C4-2B (cell line): ENCODE results near the gene STPG2.

Experiments used
- H3K27ac ChIP-seq: fragments of 450-650 bp; 2 replicates; pipeline ENCODE4 v1.5.1; 2017
- ZFX ChIP-seq: fragments of 450-650 bp; IDR thresholded peaks from 2 replicates; pipeline ENCODE4 v1.6.1; 2017
- TF ChIP-seq, protein P1 (sequence below): fragments of 450-650 bp; conservative IDR thresholded peaks from 2 replicates; pipeline ENCODE4 v1.5.1; 2017; ENCODE audit warnings: mild to moderate bottlenecking

STPG2 gene

DNA sequence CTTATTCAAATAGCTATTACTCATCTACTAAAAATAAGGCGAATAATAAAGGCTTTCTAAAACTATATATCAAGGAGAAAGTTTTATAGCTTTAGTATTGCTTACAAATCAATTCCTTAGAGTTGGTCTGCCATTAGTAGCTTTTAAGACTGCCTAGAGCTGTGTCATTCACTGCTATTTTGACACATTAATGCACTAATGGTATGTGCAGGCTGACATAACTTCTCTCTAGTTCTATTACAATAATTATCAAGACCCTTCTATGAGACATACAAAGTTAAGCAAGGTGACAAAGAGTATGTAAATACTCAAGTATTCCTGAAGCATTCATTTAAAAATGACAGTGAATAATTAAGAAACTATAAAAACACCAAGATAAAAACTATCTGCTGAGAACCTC lies 625.3 kb downstream of the STPG2 start:
- H3K27ac ChIP-seq, result no peak overlapping the region
- TF ChIP-seq, protein P1, sequence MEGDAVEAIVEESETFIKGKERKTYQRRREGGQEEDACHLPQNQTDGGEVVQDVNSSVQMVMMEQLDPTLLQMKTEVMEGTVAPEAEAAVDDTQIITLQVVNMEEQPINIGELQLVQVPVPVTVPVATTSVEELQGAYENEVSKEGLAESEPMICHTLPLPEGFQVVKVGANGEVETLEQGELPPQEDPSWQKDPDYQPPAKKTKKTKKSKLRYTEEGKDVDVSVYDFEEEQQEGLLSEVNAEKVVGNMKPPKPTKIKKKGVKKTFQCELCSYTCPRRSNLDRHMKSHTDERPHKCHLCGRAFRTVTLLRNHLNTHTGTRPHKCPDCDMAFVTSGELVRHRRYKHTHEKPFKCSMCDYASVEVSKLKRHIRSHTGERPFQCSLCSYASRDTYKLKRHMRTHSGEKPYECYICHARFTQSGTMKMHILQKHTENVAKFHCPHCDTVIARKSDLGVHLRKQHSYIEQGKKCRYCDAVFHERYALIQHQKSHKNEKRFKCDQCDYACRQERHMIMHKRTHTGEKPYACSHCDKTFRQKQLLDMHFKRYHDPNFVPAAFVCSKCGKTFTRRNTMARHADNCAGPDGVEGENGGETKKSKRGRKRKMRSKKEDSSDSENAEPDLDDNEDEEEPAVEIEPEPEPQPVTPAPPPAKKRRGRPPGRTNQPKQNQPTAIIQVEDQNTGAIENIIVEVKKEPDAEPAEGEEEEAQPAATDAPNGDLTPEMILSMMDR, result no peak
- no peak for TF ChIP-seq ZFX

DNA sequence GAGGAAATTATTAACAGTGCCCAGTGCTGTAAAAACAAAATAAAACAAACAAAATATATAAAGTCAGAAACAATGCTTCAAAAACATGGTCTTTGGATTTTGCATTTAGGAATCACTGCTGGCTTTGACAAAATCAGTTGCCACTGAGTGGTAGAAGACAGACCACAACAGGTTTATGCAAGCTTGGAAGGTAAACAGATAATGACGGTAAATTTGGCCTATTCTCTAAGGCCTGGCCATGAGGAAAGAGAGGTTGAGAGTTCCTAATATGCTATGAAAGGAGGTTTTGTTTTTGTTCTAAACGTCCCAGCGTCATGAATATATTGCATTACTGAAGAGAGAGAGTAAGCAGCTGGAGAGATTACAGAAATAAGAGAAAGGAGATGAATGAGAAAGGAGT lies 629.4 kb downstream of the STPG2 start:
- TF ChIP-seq, protein P1, result no peak
- no peak for TF ChIP-seq ZFX

More for the DNA sequence above, 629.4 kb downstream of the STPG2 start:
- H3K27ac ChIP-seq, result no peak overlapping the region
